Body of pancreas (tissue), 4 donors: ENCODE results near the gene CMPK2. TPM values are rescaled to one million over a fixed set of nuclear protein-coding genes. Genes with fewer than 3 reads are reported as not detected.

Experiments
- ATAC-seq: fragments of 150-250 bp; one replicate; pipeline ENCODE4 v1.9.1; 2016
- DNase-seq, 4 donors: peaks; one replicate each; pipeline ENCODE4 v3.0.0-alpha.2; 2019
- H3K27ac ChIP-seq, 4 donors: fragments of 200-600 bp; sonication (generic); 1 replicate in 3 of 4; 2 replicates in 1 of 4; pipeline versions ENCODE4 v1.5.1 to v1.6.1; 2016 to 2019; ENCODE audit warnings: mild to moderate bottlenecking in 1 of 4, mixed read lengths in 1 of 4, moderate library complexity in 1 of 4
- H3K27me3 ChIP-seq, 2 donors: fragments of 200-600 bp; sonication (generic); one replicate each; pipeline ENCODE4 v1.6.0; 2016; ENCODE audit warnings: mild to moderate bottlenecking in 1 of 2
- H3K36me3 ChIP-seq, 2 donors: fragments of 200-600 bp; sonication (generic); replicated peaks in 1 of 2; 2 replicates each; pipeline ENCODE4 v1.5.1; 2016; ENCODE audit warnings: low read depth in 2 of 2; ENCODE audit not compliant: insufficient read depth in 1 of 2
- H3K4me1 ChIP-seq: fragments of 200-600 bp; sonication (generic); one replicate; pipeline ENCODE4 v1.6.0; 2016
- H3K4me3 ChIP-seq, 2 donors: fragments of 200-600 bp; sonication (generic); 1 replicate in 1 of 2; 2 replicates in 1 of 2; pipeline ENCODE4 v1.5.1; 2016 to 2019
- H3K9me3 ChIP-seq, 3 donors: fragments of 200-600 bp; sonication (generic); 1 replicate in 2 of 3; 2 replicates in 1 of 3; pipeline ENCODE4 v1.5.1; 2016
- POLR2A ChIP-seq, 3 donors: fragments of 450-650 bp; IDR thresholded peaks; one replicate each; pipeline ENCODE4 v1.6.1; 2016; ENCODE audit warnings: antibody characterized with exemption in 3 of 3, mild to moderate bottlenecking in 2 of 3
- WGBS, 2 donors: methylation state at CpG; one replicate each; pipeline ENCODE4 v1.1.5; 2017; 5-methylcytosine and 5-hydroxymethylcytosine counted together
- intact Hi-C: fragments of 100-400 bp; cut with DNase I; formaldehyde crosslinking; loops from one replicate; pipeline ENCODE4 v1.15.1; 2023
- total RNA-seq, 2 donors: library from RNA; depleted of rRNA; stranded (reverse); fragments of >200 nt; gene quantifications; one replicate each; pipeline ENCODE4 v1.1.0, GENCODE V29; 2016
- TF ChIP-seq, protein P1 (sequence below), 7 experiments: fragments of 450-650 bp in 4 of 7; fragments of 200-600 bp in 3 of 7; sonication (generic) in 3 of 7; IDR thresholded peaks; one replicate each; pipeline ENCODE4 v1.5.1; 2016 to 2019; ENCODE audit warnings: antibody characterized with exemption in 7 of 7

The CMPK2 gene
- total RNA-seq, 2 donors from 2014 or later = 6.7 to 6.9 TPM

DNA sequence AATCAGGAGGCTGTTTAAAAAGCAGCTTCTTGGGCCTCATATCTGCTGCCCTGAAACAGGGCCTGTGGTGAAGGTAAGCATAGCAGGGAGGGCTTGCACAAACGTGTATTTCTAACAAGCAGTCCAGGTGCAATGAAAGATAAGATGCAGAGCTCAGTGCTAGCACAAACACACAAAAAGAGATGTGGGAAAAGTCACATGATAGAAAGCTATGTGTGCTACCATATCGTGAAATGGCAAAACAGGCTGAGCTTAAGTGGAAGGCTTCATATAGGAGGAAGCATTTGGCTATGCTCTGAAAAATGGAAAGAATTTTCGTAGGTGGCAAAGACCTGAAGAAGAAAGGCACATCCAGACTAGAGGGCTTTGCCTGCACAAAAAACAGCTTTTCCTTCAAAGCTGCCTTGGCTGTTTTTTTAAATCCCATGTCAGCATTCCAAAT, 22.1 kb upstream of the CMPK2 start:
- TF ChIP-seq POLR2A (IDR thresholded peaks at IDR 0.05) = no peak
- TF ChIP-seq, protein P1, sequence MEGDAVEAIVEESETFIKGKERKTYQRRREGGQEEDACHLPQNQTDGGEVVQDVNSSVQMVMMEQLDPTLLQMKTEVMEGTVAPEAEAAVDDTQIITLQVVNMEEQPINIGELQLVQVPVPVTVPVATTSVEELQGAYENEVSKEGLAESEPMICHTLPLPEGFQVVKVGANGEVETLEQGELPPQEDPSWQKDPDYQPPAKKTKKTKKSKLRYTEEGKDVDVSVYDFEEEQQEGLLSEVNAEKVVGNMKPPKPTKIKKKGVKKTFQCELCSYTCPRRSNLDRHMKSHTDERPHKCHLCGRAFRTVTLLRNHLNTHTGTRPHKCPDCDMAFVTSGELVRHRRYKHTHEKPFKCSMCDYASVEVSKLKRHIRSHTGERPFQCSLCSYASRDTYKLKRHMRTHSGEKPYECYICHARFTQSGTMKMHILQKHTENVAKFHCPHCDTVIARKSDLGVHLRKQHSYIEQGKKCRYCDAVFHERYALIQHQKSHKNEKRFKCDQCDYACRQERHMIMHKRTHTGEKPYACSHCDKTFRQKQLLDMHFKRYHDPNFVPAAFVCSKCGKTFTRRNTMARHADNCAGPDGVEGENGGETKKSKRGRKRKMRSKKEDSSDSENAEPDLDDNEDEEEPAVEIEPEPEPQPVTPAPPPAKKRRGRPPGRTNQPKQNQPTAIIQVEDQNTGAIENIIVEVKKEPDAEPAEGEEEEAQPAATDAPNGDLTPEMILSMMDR (IDR thresholded peaks at IDR 0.05) = no peak
- H3K9me3 ChIP-seq = no peaks in the 10 kb centered on the region
- H3K27me3 ChIP-seq = no peaks in the 10 kb centered on the region
- H3K4me3 ChIP-seq = no peak overlapping the region
- no peaks in the 10 kb centered on the region for H3K4me1 ChIP-seq
- 42 to 46% methylated on average over 3 of the region's 3 CpGs for WGBS, 2 donors
- no peak overlapping the region for H3K27ac ChIP-seq
- intact Hi-C loops = no loop called here
- ATAC-seq = no peak
- no peaks in the 10 kb centered on the region for H3K36me3 ChIP-seq
- DNase-seq = no peak

- H3K36me3 ChIP-seq = no peaks in the 10 kb centered on the region
- H3K27me3 ChIP-seq = no peaks in the 10 kb centered on the region
- H3K9me3 ChIP-seq = no peaks in the 10 kb centered on the region
- H3K4me1 ChIP-seq = no peaks in the 10 kb centered on the region
- no peak for DNase-seq
- H3K4me3 ChIP-seq = no peak overlapping the region
- intact Hi-C loops = no loop called here
- no peak overlapping the region for H3K27ac ChIP-seq
- no peak for ATAC-seq
- TF ChIP-seq POLR2A (IDR thresholded peaks at IDR 0.05) = no peak
- TF ChIP-seq, protein P1 (IDR thresholded peaks at IDR 0.05) = no peak
- WGBS, 2 donors = 91% methylated on average over 3 of the region's 3 CpGs
These were observed 20.3 kb upstream of the CMPK2 start for GRCh38 chr2:6885968-6886367.

DNA sequence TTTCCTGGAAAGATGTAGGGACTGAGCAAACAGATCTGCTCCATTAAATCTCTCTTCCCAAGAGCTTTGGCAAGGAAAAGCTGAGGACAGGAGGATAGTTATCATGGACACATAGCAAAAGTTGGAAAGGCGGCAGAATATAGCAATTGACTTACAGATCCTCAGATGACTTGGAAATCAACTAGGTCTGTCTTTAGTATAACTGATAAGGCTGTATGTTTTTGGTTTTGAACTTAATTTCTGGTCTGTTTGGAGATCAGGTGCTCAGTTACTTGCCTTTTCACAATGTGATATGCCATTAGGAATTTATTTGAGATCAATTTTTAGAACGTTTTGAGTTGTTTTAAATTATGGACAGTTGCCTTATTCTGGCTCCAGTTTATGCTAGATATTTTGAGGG, 19.8 kb upstream of the CMPK2 start:
- Histone ChIP-seq H3K4me1 (no peaks in the 10 kb centered on the region), H3K27ac (no peak overlapping the region), H3K9me3 (no peaks in the 10 kb centered on the region), H3K36me3 (no peaks in the 10 kb centered on the region), H3K4me3 (no peak overlapping the region), H3K27me3 (no peaks in the 10 kb centered on the region)
- ATAC-seq = no peak
- no peak for TF ChIP-seq POLR2A (IDR thresholded peaks at IDR 0.05)
- TF ChIP-seq, protein P1 (IDR thresholded peaks at IDR 0.05) = no peak
- 70 to 71% methylated on average over 2 of the region's 2 CpGs for WGBS, 2 donors
- intact Hi-C loops = no loop called here
- DNase-seq = no peak

GRCh38 chr2:6883448-6884122, 17.9 kb upstream of the CMPK2 start:
- DNase-seq (no peak), ATAC-seq (no peak)
- 70 to 71% methylated on average over 7 of the region's 7 CpGs for WGBS, 2 donors
- intact Hi-C loops = no loop called here
- no peaks in the 10 kb centered on the region for H3K36me3 ChIP-seq
- TF ChIP-seq, protein P1 (IDR thresholded peaks at IDR 0.05) = no peak
- TF ChIP-seq POLR2A (IDR thresholded peaks at IDR 0.05) = no peak
- H3K27me3 ChIP-seq = no peaks in the 10 kb centered on the region
- no peak overlapping the region for H3K27ac ChIP-seq
- H3K4me3 ChIP-seq = no peak overlapping the region
- no peaks in the 10 kb centered on the region for H3K9me3 ChIP-seq
- H3K4me1 ChIP-seq = no peaks in the 10 kb centered on the region

- DNase-seq (no peak), ATAC-seq (no peak)
- intact Hi-C loops = no loop called here
- WGBS, 2 donors = 87 to 95% methylated on average over 5 of the region's 5 CpGs
- Histone ChIP-seq H3K36me3 (no peaks in the 10 kb centered on the region), H3K4me3 (no peak overlapping the region), H3K27me3 (no peaks in the 10 kb centered on the region), H3K4me1 (peaks cover 8% of the 10 kb centered on the region), H3K27ac (no peak overlapping the region), H3K9me3 (no peaks in the 10 kb centered on the region)
- TF ChIP-seq, protein P1 (IDR thresholded peaks at IDR 0.05) = no peak
- TF ChIP-seq POLR2A (IDR thresholded peaks at IDR 0.05) = no peak
These were observed 15.8 kb upstream of the CMPK2 start for GRCh38 chr2:6881516-6881915.
